IMR-90 (cell line): Measurements from ENCODE around the gene OSCAR.

Experiments
- CTCF ChIP-seq: conservative IDR thresholded peaks from 2 replicates; pipeline ENCODE4 v1.5.1; 2012; ENCODE audit warnings: mild to moderate bottlenecking, low read depth, low read length, improper control_type of control experiment
- POLR2A ChIP-seq: IDR thresholded peaks from 2 replicates; pipeline ENCODE4 v1.6.1; 2012; ENCODE audit warnings: mild to moderate bottlenecking, low read depth, low read length

DNA sequence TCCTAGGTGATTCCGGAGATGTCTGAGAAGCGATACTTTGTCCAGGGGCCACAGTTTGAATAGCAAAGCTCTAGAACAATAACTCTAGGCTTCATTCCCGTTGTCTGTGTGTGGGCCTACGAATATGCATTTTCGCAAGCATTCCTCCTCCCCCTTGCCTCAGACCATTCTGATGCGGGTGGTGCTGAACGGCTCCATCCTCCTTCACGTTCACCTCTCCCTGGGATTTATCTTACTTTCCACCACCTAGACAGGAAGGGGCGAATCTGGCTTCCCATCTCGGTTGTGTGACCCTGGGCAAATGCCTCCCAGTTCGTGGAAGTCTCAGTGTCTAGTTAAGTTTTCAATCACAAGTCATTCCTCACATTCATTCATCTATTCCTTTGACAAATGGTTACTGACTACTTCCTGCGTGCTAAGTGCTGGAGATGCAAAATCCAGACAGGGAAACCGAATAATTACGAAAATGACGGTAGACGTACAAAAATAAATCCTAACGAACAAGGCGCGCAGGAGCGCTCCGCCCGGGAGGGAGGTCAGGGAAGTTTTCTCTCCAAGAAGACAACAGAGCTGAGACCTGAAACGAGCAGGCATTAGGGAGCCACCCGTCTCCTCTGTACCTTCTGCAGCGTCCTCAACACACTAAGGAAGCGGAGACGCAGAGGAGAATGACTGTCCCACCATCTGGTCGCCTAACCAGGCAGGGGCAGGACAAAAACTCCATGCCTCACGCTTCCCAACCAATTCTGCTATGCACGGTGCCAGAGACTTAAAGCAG lies 35.7 kb upstream of the OSCAR start:
- no peak for TF ChIP-seq POLR2A
- no peak for TF ChIP-seq CTCF
